CD8-positive, alpha-beta memory T cell (primary cell): ENCODE results near the gene IVD. TPM values are rescaled to one million over a fixed set of nuclear protein-coding genes. Genes with fewer than 3 reads are reported as not detected.

ENCODE experiments used
- CTCF ChIA-PET: fragments of 350-600 bp; sonication (Branson Sonifier 250); formaldehyde crosslinking; loops from one replicate; lab custom pipeline; 2021; ENCODE audit warnings: antibody characterized with exemption; lab: Charles Lee
- POLR2A ChIA-PET: fragments of 350-600 bp; sonication (Branson Sonifier 250); formaldehyde crosslinking; loops from one replicate; lab custom pipeline; 2021; ENCODE audit warnings: antibody characterized with exemption; lab: Charles Lee
- DNase-seq, 5 donors: peaks; one replicate each; pipeline versions ENCODE4 v3.0.0 to v3.0.0-alpha.2; 2020 to 2022; ENCODE audit warnings: mixed read lengths in 1 of 5
- H3K27ac ChIP-seq: one replicate; pipeline ENCODE4 v1.7.0; 2013; ENCODE audit warnings: low read depth, mild to moderate bottlenecking, low read length, moderate library complexity
- H3K27me3 ChIP-seq: 2 replicates; pipeline ENCODE4 v1.7.0; 2013; ENCODE audit warnings: low read length, mild to moderate bottlenecking; ENCODE audit not compliant: insufficient read depth, poor library complexity, severe bottlenecking
- H3K36me3 ChIP-seq: 2 replicates; pipeline ENCODE4 v1.7.0; 2013; ENCODE audit warnings: mild to moderate bottlenecking, low read length, moderate library complexity; ENCODE audit not compliant: insufficient read depth
- H3K4me1 ChIP-seq: 2 replicates; pipeline ENCODE4 v1.7.0; 2013; ENCODE audit warnings: mild to moderate bottlenecking, low read length, moderate library complexity; ENCODE audit not compliant: insufficient read depth
- H3K4me3 ChIP-seq: 2 replicates; pipeline ENCODE4 v1.7.0; 2013; ENCODE audit warnings: mild to moderate bottlenecking, low read length
- H3K9me3 ChIP-seq: 2 replicates; pipeline ENCODE4 v1.7.0; 2013; ENCODE audit warnings: mild to moderate bottlenecking, low read length
- H3K27ac Mint-ChIP-seq, 8 donors: one replicate each; pipeline ENCODE4 v1.8.0; 2020 to 2021; ENCODE audit warnings: mixed read lengths in 8 of 8, mild to moderate bottlenecking in 6 of 8, inconsistent platforms in 3 of 8, moderate library complexity in 3 of 8
- H3K27me3 Mint-ChIP-seq, 2 donors: one replicate each; pipeline ENCODE4 v1.8.0; 2020 to 2021; ENCODE audit warnings: mixed read lengths in 2 of 2, mild to moderate bottlenecking in 1 of 2, moderate library complexity in 1 of 2
- H3K36me3 Mint-ChIP-seq, 3 donors: one replicate each; pipeline ENCODE4 v1.8.0; 2020 to 2021; ENCODE audit warnings: mixed read lengths in 3 of 3, inconsistent platforms in 1 of 3, mild to moderate bottlenecking in 1 of 3
- H3K4me1 Mint-ChIP-seq, 3 donors: one replicate each; pipeline ENCODE4 v1.8.0; 2020 to 2021; ENCODE audit warnings: mixed read lengths in 3 of 3, inconsistent platforms in 1 of 3, mild to moderate bottlenecking in 1 of 3
- H3K4me3 Mint-ChIP-seq, 7 donors: one replicate each; pipeline ENCODE4 v1.8.0; 2020 to 2021; ENCODE audit warnings: mixed read lengths in 7 of 7, mild to moderate bottlenecking in 6 of 7, moderate library complexity in 4 of 7, inconsistent platforms in 2 of 7
- H3K9me3 Mint-ChIP-seq, 5 donors: one replicate each; pipeline ENCODE4 v1.8.0; 2020 to 2022; ENCODE audit warnings: mixed read lengths in 5 of 5, mild to moderate bottlenecking in 3 of 5, moderate library complexity in 2 of 5, inconsistent platforms in 1 of 5
- polyA plus RNA-seq: library from polyadenylated mRNA; unstranded; fragments of 300-500 nt; fragmentation: Illumina TruSeq; gene quantifications from one replicate; pipeline ENCODE4 v1.2.3, GENCODE V29; 2021
- total RNA-seq, 2 experiments: library from RNA; stranded (reverse); gene quantifications; one replicate each; pipeline ENCODE4 v1.2.3, GENCODE V29; 2021

Gene IVD
- total and polyA plus RNA-seq, 3 experiments from 2014 or later = 56.0 to 80.1 (median 68.5) TPM

- H3K4me3 ChIP-seq = no peak overlapping the region
- H3K27me3 Mint-ChIP-seq = no peaks in the 10 kb centered on the region
- H3K27ac Mint-ChIP-seq = peak overlapping the region in 1 of 8 donors; percentile 22
- H3K27me3 ChIP-seq = no peaks in the 10 kb centered on the region
- H3K9me3 Mint-ChIP-seq = no peaks in the 10 kb centered on the region
- H3K4me1 Mint-ChIP-seq = peaks cover 0 to under 1% (median 0%) of the 10 kb centered on the region in 3 donors
- no peak overlapping the region for H3K4me3 Mint-ChIP-seq
- POLR2A ChIA-PET = no interaction called here
- H3K36me3 ChIP-seq = no peaks in the 10 kb centered on the region
- DNase-seq = no peak
- CTCF ChIA-PET = interaction anchor here (1.4 to 13.3 kb wide), 2 partner anchors 12 to 88 kb away, joined by 3 to 202 read pairs; partner anchors contain the start of genes BAHD1 and CCDC9B
- H3K36me3 Mint-ChIP-seq = peaks cover 0 to 11% (median 7%) of the 10 kb centered on the region in 3 donors
- H3K4me1 ChIP-seq = no peaks in the 10 kb centered on the region
- no peaks in the 10 kb centered on the region for H3K9me3 ChIP-seq
- H3K27ac ChIP-seq = no peak overlapping the region
Measured at GRCh38 chr15:40429068-40429710, 23.6 kb downstream of the IVD start.

GRCh38 chr15:40430271-40430805 is 24.7 kb downstream of the IVD start:
- Mint-ChIP-seq H3K36me3 (peaks cover 0 to 9% (median 7%) of the 10 kb centered on the region in 3 donors), H3K27me3 (no peaks in the 10 kb centered on the region), H3K9me3 (no peaks in the 10 kb centered on the region), H3K4me3 (no peak overlapping the region), H3K4me1 (peaks cover 3 to 8% (median 7%) of the 10 kb centered on the region in 3 donors), H3K27ac (no peak overlapping the region)
- no peaks in the 10 kb centered on the region for H3K4me1 ChIP-seq
- H3K27ac ChIP-seq = no peak overlapping the region
- no peaks in the 10 kb centered on the region for H3K27me3 ChIP-seq
- no peaks in the 10 kb centered on the region for H3K9me3 ChIP-seq
- ChIA-PET POLR2A (no interaction called here), CTCF (interaction anchor here (0.9 to 1.3 kb wide), 3 partner anchors 8 to 86 kb away, joined by 3 to 5 read pairs (median 5); no protein-coding TSS in a partner anchor)
- H3K4me3 ChIP-seq = no peak overlapping the region
- DNase-seq = no peak
- no peaks in the 10 kb centered on the region for H3K36me3 ChIP-seq

GRCh38 chr15:40435023-40435709 is 29.6 kb downstream of the IVD start:
- peaks cover 30 to 45% (median 34%) of the 10 kb centered on the region in 3 donors for H3K4me1 Mint-ChIP-seq
- no peaks in the 10 kb centered on the region for H3K36me3 ChIP-seq
- H3K27me3 ChIP-seq = peaks cover 6% of the 10 kb centered on the region

GRCh38 chr15:40435710-40436089 is 30.1 kb downstream of the IVD start:
- peaks cover 31 to 46% (median 36%) of the 10 kb centered on the region in 3 donors for H3K4me1 Mint-ChIP-seq
- peaks cover 0 to 3% (median 0%) of the 10 kb centered on the region in 5 donors for H3K9me3 Mint-ChIP-seq
- peak overlapping the region in 5 of 8 donors; percentile 44 to 85 (median 77) for H3K27ac Mint-ChIP-seq
- no peak for DNase-seq
- peaks cover 0 to 3% (median 2%) of the 10 kb centered on the region in 3 donors for H3K36me3 Mint-ChIP-seq
- ChIA-PET CTCF (interaction anchor here (1.0 to 1.5 kb wide), 3 partner anchors 67 to 98 kb away, joined by 3 read pairs; no protein-coding TSS in a partner anchor), POLR2A (no interaction called here)
- no peaks in the 10 kb centered on the region for H3K9me3 ChIP-seq
- H3K4me3 ChIP-seq = peak overlapping the region; percentile 45
- H3K36me3 ChIP-seq = no peaks in the 10 kb centered on the region
- peaks cover 28% of the 10 kb centered on the region for H3K4me1 ChIP-seq
- peak overlapping the region; percentile 19 to 86 (median 71) for H3K4me3 Mint-ChIP-seq
- H3K27ac ChIP-seq = no peak overlapping the region
- H3K27me3 Mint-ChIP-seq = peaks cover 11 to 15% of the 10 kb centered on the region in 2 donors
- peaks cover 6% of the 10 kb centered on the region for H3K27me3 ChIP-seq

More at GRCh38 chr15:40435023-40435709, 29.6 kb downstream of the IVD start:
- Histone ChIP-seq H3K9me3 (no peaks in the 10 kb centered on the region), H3K4me3 (no peak overlapping the region), H3K4me1 (peaks cover 25% of the 10 kb centered on the region), H3K27ac (no peak overlapping the region)
- peaks cover 0 to 4% (median 2%) of the 10 kb centered on the region in 3 donors for H3K36me3 Mint-ChIP-seq
- ChIA-PET POLR2A (interaction anchor here (0.6 kb wide), 1 partner anchor 295 kb away, joined by 3 read pairs; no protein-coding TSS in a partner anchor), CTCF (interaction anchor here (0.6 to 1.5 kb wide), 4 partner anchors 67 to 224 kb away, joined by 3 read pairs; no protein-coding TSS in a partner anchor)
- peaks cover 10 to 15% of the 10 kb centered on the region in 2 donors for H3K27me3 Mint-ChIP-seq
- H3K4me3 Mint-ChIP-seq = peak overlapping the region; percentile 46 to 86 (median 71)
- DNase-seq = no peak
- peaks cover 0 to 3% (median 0%) of the 10 kb centered on the region in 5 donors for H3K9me3 Mint-ChIP-seq
- peak overlapping the region in 3 of 8 donors; percentile 44 to 83 (median 75) for H3K27ac Mint-ChIP-seq

- Mint-ChIP-seq H3K4me1 (peaks cover 31 to 46% (median 36%) of the 10 kb centered on the region in 3 donors), H3K36me3 (peaks cover 0 to 3% (median 2%) of the 10 kb centered on the region in 3 donors), H3K27me3 (peaks cover 11 to 15% of the 10 kb centered on the region in 2 donors), H3K27ac (peak overlapping the region in 1 of 8 donors; percentile 68), H3K9me3 (peaks cover 0 to 3% (median 0%) of the 10 kb centered on the region in 5 donors), H3K4me3 (peak overlapping the region; percentile 58 to 81 (median 75))
- POLR2A ChIA-PET = interaction anchor here (0.5 kb wide), 1 partner anchor 13 kb away, joined by 4 read pairs; no protein-coding TSS in a partner anchor
- CTCF ChIA-PET = interaction anchor here (1.0 to 1.5 kb wide), 3 partner anchors 68 to 99 kb away, joined by 3 read pairs; no protein-coding TSS in a partner anchor
- H3K27me3 ChIP-seq = peaks cover 6% of the 10 kb centered on the region
- no peaks in the 10 kb centered on the region for H3K9me3 ChIP-seq
- peak overlapping the region; percentile 52 for H3K27ac ChIP-seq
- peaks cover 28% of the 10 kb centered on the region for H3K4me1 ChIP-seq
- H3K4me3 ChIP-seq = peak overlapping the region; percentile 45
- no peaks in the 10 kb centered on the region for H3K36me3 ChIP-seq
- no peak for DNase-seq
Measured at GRCh38 chr15:40436116-40436891, 30.7 kb downstream of the IVD start.

GRCh38 chr15:40436892-40437751 is 31.5 kb downstream of the IVD start:
- peaks cover 31 to 46% (median 36%) of the 10 kb centered on the region in 3 donors for H3K4me1 Mint-ChIP-seq
- peaks cover 0 to 3% (median 0%) of the 10 kb centered on the region in 5 donors for H3K9me3 Mint-ChIP-seq
- Histone ChIP-seq H3K27ac (peak overlapping the region; percentile 52), H3K4me3 (peak overlapping the region; percentile 45), H3K9me3 (no peaks in the 10 kb centered on the region), H3K27me3 (peaks cover 6% of the 10 kb centered on the region), H3K36me3 (no peaks in the 10 kb centered on the region), H3K4me1 (peaks cover 28% of the 10 kb centered on the region)
- DNase-seq = no peak
- peaks cover 0 to 4% (median 3%) of the 10 kb centered on the region in 3 donors for H3K36me3 Mint-ChIP-seq
- H3K27ac Mint-ChIP-seq = peak overlapping the region in 1 of 8 donors; percentile 35
- ChIA-PET POLR2A (interaction anchor here (0.5 kb wide), 1 partner anchor 12 kb away, joined by 4 read pairs; no protein-coding TSS in a partner anchor), CTCF (interaction anchor here (1.0 kb wide), 1 partner anchor 69 kb away, joined by 3 read pairs; no protein-coding TSS in a partner anchor)
- H3K27me3 Mint-ChIP-seq = peaks cover 11 to 15% of the 10 kb centered on the region in 2 donors
- peak overlapping the region; percentile 65 to 81 (median 77) for H3K4me3 Mint-ChIP-seq
